IPS DF 4.7 (cell line): ENCODE results near the gene RIC8A.
"Not testable (repeated sequence)": the region's sequence is repeated elsewhere in the genome, so short reads cannot be mapped to it uniquely, and the experiment has no call there.

ENCODE experiments used
- DNase-seq: peaks from one replicate; pipeline ENCODE4 v3.0.0-alpha.2; 2013; ENCODE audit warnings: low spot score; ENCODE audit errors: extremely low read depth

Gene RIC8A

GRCh38 chr11:217704-218103 is 10.2 kb downstream of the RIC8A start:
- DNase-seq = no peak

DNA sequence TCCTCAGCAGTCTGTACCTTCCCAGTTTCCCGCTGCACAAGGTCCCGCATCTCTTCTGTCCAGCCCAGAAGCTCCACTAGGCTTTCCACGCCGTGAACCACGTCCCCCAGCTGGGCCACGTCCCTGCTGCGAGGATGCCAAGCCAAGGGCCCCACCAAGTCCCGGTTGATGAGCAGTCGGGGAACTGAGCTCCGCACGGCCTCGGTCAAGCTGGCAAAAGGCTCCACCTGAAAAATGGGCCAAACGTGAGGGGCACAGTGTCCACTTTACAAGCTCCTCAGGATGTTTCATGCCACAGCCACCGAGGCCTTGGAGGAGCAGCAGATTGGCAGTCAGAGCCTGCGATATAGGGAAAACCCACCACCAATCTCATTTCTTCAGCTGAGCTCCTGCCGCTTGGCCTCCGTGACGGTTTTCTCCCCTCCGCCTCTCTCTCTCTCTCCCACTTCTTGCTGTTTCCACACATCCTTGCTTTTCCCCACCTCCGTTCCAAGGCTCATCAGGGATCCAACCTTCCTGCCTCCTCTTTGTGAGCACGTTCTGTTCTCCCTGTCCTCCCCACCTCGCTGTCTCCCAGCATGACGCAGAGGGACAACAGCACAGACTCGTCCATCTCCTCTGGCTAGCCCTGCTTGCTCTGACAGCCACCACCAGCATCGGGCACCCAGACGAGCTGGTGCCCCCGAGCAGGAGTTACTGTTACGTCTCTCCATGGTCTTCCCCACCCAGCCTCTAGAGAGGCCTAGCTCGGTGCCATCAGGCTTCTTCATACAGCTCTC is 11.5 kb downstream of the RIC8A start:
- DNase-seq = no peak

DNA sequence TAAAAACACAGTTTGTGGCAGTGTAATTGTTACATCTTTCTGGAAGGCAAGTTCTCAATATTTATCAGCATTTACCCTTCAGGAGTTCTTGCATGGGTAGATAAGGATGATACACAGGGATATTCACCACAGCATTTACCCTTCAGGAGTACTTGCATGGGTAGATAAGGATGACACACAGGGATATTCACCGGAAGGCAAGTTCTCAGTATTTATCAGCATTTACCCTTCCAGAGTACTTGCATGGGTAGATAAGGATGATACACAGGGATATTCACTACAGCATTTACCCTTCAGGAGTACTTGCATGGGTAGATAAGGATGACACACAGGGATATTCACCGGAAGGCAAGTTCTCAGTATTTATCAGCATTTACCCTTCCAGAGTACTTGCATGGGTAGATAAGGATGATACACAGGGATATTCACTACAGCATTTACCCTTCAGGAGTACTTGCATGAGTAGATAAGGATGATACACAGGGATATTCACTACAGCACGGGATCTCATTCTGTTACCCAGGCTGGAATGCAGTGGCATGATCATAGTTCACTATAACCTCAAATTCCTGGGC is 13.2 kb downstream of the RIC8A start:
- not testable (repeated sequence) for DNase-seq

DNA sequence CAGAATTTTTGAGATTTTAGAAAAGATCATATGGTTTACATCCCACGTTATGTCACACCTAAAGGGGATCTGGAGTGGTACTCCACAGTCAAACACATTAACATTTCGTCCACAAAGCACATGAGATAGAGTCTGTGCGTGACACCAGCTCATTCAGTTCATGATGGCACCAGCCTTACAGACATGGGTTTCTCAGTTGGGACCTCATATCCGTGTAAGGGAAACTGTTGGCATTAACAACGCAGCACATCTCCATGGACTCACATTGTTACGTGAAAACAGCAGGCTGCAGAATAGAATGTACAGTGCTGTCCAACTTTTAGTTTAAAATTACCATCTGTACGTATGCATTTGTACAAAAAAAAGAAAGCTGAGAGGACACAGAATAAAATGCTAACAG is 14.0 kb downstream of the RIC8A start:
- no peak for DNase-seq

DNA sequence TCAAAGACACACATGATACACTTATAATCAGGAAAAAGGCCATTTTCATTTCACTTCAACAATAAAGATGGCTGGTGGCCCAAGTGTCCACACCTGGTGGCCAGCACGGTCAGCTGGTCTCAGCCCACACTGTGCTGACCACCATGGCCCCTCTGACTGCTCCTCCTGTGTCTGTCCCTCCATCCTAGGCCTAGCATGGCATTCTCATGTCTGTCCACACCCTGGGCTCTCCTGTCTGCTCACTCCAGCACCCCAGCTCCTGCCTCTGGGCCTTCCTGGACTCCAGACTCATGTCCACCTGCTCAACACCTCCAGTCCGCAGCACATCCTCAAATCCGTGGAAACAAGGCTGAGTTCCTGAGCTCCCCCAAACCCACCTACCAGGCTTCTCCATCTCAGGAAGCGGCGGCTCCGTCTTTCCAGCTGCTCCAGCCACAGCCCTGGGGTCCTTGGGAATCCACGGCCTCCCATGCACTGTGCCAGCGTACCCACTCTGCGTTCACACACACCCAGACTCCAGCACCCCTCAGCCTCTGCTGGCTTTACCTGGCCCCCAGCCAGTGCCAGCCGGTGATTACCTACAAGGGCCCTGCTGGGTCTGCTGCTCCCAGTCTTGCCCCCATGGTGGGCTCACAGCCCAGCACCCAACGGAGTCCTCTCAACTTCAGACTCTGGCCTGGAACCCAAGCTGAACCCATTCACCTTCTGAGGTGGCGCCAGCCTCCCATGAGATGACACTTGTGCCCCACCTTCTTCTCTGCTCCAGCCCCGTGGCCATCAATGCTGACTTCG is 14.7 kb downstream of the RIC8A start:
- DNase-seq = no peak

- no peak for DNase-seq
Measured at GRCh38 chr11:223026-223789, 15.7 kb downstream of the RIC8A start.

GRCh38 chr11:223884-224283 is 16.4 kb downstream of the RIC8A start:
- no peak for DNase-seq

DNA sequence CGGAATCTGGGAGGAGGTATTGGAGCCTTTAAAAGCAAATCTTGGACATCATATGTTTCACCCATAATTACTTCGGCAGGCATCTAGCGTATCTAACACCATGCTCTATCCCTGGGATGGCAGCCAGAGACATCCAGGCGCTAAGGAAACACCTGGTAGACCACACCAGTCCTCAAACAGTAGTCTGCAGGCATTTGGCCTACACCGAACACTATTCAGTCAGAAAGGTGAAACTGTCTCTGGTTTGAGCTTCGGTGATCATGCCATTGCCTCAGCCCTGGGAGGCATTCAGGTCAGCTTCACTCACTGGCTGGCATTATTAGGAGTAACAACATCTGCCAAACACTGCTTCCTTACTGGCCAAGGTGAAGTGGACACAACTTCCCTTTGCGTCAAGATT is 16.9 kb downstream of the RIC8A start:
- DNase-seq = no peak

- no peak for DNase-seq
Measured at GRCh38 chr11:225734-226453, 18.4 kb downstream of the RIC8A start.

- DNase-seq = no peak
Measured at GRCh38 chr11:227824-228379, 20.4 kb downstream of the RIC8A start.

DNA sequence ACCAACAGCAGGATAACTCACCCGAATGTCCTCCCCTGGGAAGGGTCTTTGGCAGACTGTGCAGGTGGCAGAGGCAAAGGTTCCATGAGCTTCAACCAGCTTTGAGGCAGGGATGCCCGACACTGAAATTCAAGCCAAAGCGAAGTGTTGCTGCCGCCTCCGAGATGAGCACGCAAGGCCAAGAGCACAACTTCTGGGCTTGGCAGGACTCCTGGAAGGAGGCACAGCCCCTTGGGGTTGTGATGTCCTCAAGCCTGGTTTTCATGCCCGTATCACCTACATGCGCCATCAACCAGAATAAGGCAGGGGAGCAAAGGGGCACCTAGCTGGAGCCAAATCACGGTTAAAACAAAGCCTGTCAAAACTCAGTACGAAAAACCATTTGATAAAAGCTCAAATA is 22.9 kb downstream of the RIC8A start:
- no peak for DNase-seq

- DNase-seq = no peak
Measured at GRCh38 chr11:232783-233565, 25.5 kb downstream of the RIC8A start.

DNA sequence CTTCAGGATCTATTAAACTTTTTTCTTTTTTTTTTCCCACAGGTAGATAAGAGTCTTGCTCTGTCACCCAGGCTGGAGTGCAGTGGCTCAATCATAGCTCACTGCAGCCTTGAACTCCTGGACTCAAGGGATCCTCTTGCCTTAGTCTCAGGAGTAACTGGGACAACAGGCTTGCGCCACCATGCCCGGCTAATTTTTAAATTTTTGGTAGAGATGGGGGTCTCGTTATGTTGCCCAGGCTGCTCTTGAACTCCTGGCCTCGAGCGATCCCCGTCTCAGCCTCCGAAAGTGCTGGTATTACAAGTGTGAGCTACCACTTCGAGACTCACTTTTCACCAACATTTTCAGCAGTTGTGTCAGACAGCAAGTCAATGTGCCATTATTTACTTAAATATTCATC is 27.7 kb downstream of the RIC8A start:
- no peak for DNase-seq

DNA sequence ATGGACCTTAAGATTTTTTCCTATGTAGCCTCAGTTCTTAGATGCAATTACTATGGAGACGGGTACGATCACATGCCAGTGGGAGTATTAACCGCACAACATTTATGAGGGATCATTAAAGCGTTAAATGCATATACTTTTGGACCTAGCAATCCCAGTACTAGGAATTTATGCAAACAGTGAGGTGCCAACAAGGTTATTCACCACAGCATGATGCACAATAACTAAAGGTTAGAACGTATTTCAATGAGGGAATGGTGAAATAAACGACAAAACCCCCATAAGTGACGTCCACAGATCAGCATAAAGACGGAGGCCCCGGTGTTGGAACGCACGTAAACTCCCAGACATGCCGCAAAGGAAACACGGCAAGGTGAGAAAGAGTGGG is 28.1 kb downstream of the RIC8A start:
- no peak for DNase-seq

DNA sequence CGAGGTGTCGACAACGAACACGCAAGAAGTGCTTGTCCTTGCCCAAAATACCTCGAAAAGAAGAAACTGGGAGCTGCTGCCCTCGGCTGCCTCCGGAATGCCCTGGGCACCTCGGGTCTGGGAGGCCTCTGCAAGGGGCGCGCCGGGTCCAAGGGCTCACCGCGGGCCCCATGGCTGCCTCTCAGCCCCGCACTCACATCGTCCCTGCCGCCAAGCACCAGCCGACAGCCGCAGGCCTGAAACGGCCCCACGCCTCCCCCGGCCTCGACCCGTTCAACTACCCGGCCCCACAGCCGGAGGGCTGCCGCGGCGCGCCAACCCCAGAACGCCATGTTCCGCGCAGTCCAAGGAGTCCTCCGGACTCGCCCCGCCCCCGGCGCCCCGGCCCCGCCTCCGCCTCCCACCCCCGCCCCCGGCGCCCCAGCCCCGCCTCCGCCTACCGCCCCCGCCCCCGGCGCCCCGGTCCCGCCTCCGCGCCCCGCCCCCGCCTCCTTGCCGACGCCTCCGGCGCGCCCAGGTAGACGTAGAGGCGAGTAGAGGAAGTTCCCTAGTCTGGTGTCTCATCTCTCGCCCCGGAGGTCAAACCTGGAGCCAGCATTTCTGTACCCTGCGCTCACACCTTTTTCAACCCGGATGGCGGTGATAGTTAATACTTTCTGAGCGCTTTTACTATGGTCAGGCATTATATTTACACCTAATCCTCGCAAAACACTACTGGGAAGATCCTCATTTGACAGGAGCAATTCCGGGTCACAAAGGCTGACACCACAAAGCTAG is 28.7 kb downstream of the RIC8A start, which contains the start of gene SIRT3:
Gene SIRT3, minus strand, starts transcription at position 346 of the 777 bp plus-strand sequence. Its CDS starts 14 bp downstream, at position 332.
- DNase-seq = no peak

DNA sequence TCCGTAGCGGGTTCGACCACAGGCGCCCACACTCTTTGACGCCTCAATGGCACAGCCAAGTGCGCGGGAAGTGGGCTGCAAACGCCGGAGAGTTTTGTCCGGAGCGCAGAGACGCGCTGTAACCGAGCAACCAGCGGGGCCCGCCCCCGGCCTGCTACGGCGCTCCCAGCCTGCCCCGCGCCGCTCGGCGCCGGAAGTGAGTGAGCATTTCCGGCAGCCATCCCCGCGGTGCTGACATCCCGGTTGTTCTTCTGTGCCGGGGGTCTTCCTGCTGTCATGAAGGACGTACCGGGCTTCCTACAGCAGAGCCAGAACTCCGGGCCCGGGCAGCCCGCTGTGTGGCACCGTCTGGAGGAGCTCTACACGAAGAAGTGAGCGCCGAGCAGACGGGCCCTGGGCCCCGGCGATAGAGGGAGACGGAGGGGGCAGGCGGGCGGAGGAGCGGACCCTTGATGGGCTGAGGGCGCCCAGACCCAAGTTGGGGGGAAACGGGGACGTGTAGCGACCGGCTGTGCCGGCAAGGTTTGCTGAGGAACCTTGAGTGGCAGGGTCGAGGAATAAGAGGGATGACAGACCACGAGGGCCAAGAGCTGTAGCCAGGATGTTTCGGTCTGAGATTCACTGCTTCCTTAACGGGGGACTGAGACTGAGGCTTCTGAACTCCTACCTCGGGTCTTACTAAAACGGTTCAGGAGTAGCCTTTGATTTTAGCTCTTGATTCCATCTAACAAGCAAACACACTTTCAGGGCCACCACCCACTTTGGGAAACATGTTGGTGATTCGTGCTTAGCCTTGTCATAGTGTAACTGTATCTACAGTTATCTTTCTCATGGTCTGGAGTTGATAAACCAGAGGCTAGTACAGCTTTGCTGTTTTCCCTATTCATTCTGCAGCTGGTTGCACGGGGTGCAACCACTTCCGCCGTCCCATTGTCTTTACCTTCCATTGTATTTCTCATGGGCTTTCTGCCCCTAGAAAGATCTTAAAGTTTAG is 29.6 kb downstream of the RIC8A start, which contains the start of gene PSMD13:
Gene PSMD13, plus strand, starts transcription at position 203 of the 994 bp plus-strand sequence. Its CDS starts 74 bp downstream, at position 277.
- DNase-seq = peak; percentile 46

DNA sequence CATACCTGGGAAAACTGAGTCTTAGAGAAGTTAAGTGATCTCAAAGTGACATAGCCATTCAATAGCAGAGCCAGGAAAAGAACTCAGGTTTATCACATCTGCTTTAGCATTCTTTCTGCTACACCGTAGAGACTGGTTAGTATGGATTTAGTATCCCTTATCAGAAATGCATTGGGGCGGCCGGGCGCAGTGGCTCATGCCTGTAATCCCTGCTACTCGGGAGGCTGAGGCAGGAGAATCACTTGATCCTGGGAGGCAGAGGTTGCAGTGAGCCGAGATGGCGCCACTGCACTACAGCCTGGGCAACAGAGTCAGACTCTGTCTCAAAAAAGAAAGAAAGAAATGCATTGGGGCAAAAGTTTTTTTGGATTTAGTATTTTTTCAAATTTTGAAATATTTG is 30.8 kb downstream of the RIC8A start:
- DNase-seq = not testable (repeated sequence)

DNA sequence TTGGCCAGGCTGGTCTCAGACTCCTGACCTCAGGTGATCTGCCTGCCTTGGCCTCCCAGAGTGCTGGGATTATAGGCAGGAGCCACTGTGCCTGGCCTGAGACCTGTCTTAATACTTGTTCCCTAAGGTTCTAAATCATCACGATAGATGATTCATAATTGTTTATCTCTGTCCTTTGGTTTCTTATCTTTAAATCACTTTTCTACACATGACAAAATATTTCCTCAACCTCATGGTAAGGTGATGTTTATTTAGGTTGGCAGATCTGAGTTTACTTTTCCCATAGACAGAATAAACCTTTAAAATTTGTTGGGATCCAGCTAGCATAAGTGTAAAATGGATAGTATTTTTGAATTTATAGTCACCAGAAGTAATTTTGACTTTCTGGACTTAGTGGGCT is 32.8 kb downstream of the RIC8A start:
- no peak for DNase-seq
